ENCODE results near the gene STN1.

DNA sequence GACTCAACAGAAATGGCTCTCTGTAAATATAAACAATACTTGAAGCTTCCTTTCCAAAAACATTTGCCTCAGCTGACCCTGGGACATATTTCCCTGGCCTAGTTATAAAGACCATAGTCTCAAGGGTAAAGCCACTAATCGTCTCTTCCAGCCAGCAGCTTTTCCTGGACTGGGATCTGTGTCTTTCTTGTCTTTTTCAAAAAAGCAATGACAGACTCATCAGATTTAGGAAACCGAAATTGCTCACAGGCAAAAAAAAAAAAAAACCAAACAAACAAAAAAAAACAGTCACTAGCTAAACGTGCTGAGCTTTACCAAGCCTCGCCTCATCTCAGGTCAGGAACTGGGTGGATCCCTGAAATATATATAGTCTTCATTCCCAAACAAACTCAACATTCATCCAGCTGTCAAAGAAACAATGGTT, 23.5 kb downstream of the STN1 start:
- TF ChIP-seq, protein P1, sequence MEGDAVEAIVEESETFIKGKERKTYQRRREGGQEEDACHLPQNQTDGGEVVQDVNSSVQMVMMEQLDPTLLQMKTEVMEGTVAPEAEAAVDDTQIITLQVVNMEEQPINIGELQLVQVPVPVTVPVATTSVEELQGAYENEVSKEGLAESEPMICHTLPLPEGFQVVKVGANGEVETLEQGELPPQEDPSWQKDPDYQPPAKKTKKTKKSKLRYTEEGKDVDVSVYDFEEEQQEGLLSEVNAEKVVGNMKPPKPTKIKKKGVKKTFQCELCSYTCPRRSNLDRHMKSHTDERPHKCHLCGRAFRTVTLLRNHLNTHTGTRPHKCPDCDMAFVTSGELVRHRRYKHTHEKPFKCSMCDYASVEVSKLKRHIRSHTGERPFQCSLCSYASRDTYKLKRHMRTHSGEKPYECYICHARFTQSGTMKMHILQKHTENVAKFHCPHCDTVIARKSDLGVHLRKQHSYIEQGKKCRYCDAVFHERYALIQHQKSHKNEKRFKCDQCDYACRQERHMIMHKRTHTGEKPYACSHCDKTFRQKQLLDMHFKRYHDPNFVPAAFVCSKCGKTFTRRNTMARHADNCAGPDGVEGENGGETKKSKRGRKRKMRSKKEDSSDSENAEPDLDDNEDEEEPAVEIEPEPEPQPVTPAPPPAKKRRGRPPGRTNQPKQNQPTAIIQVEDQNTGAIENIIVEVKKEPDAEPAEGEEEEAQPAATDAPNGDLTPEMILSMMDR (IDR thresholded peaks at IDR 0.05; ENCODE audit: insufficient read depth, low read depth, low read length) = no peak
- TF ChIP-seq EZH2 (IDR thresholded peaks at IDR 0.05; ENCODE audit: insufficient read depth, low read length) = no peak

Measured in astrocyte (in vitro differentiated cells and primary cell).